ENCODE data around the gene RPS19BP1. TPM values are rescaled to one million over a fixed set of nuclear protein-coding genes. Genes with fewer than 3 reads are reported as not detected.

RPS19BP1 gene, protein sequence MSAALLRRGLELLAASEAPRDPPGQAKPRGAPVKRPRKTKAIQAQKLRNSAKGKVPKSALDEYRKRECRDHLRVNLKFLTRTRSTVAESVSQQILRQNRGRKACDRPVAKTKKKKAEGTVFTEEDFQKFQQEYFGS
- 86.8 to 113 TPM (median 105 TPM) in 5 replicates for total RNA-seq (2022; extraction: Qiagen RNA extraction; ENCODE audit: low read depth)

GRCh38 chr22:39532215-39533073 lies at the start of gene RPS19BP1:
Gene RPS19BP1, minus strand, starts transcription at chr22:39532748. Its CDS starts 10 bp downstream, at chr22:39532738.

GRCh38 chr22:39570665-39571064 lies 38.1 kb upstream of the RPS19BP1 start, which contains the start of gene CACNA1I:
Gene CACNA1I, plus strand, starts transcription at chr22:39570753. Its CDS starts 0 bp downstream, at chr22:39570753.

DNA sequence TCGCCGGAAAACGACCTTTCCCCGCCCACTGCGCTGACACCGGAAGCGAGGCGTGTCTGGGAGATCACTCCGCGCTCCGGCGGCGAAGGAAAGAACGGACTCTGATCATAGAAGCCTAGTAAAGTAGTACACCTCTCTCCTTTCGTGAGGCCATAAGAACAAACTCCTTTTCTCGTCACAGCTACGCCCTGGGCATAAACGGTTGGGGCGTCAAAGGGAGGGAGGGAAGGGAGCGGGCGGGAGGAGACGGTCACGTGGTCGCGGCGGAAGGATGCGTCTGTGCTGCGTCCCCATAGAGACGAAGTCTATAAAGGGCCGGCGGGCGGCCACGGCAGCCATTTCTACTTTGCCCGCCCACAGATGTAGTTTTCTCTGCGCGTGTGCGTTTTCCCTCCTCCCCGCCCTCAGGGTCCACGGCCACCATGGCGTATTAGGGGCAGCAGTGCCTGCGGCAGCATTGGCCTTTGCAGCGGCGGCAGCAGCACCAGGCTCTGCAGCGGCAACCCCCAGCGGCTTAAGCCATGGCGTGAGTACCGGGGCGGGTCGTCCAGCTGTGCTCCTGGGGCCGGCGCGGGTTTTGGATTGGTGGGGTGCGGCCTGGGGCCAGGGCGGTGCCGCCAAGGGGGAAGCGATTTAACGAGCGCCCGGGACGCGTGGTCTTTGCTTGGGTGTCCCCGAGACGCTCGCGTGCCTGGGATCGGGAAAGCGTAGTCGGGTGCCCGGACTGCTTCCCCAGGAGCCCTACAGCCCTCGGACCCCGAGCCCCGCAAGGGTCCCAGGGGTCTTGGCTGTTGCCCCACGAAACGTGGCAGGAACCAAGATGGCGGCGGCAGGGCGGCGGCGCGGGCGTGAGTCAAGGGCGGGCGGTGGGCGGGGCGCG lies 12.1 kb downstream of the RPS19BP1 start, which contains the start of gene ATF4:
TSS of gene ATF4 (plus strand) at position 337 of the 880 bp plus-strand sequence. CDS start 884 bp downstream, outside the sequence.

GRCh38 chr22:39502109-39502788 lies 30.3 kb downstream of the RPS19BP1 start, which contains the start of gene MIEF1:
Gene MIEF1, plus strand, starts transcription at chr22:39502290. Its CDS starts 9,005 bp downstream, at chr22:39511295.

Other genes with a start within 250 kb of the RPS19BP1 start
- 1,689 to 2,421 TPM (median 1,759 TPM) in 5 replicates for gene RPL3, start 213.1 kb downstream of the RPS19BP1 start, total RNA-seq (2022; extraction: Qiagen RNA extraction; ENCODE audit: low read depth)
- 9.2 to 13.7 TPM (median 10.8 TPM) in 5 replicates for gene SYNGR1, start 182.8 kb downstream of the RPS19BP1 start, total RNA-seq (2022; extraction: Qiagen RNA extraction; ENCODE audit: low read depth)
- gene TAB1, start 133.0 kb downstream of the RPS19BP1 start, total RNA-seq (2022; extraction: Qiagen RNA extraction; ENCODE audit: low read depth) = 7.8 to 11.3 TPM (median 9.7 TPM) in 5 replicates
- gene MGAT3, start 75.7 kb downstream of the RPS19BP1 start, total RNA-seq (2022; extraction: Qiagen RNA extraction; ENCODE audit: low read depth) = 0.23 to 0.57 TPM (median 0.36 TPM) in 5 replicates
- 21.4 to 25.7 TPM (median 24.8 TPM) in 5 replicates for gene MIEF1, start 30.5 kb downstream of the RPS19BP1 start, total RNA-seq (2022; extraction: Qiagen RNA extraction; ENCODE audit: low read depth)
- 342 to 432 TPM (median 372 TPM) in 5 replicates for gene ATF4, start 12.2 kb downstream of the RPS19BP1 start, total RNA-seq (2022; extraction: Qiagen RNA extraction; ENCODE audit: low read depth)
- gene CACNA1I, start 38.0 kb upstream of the RPS19BP1 start, total RNA-seq (2022; extraction: Qiagen RNA extraction; ENCODE audit: low read depth) = 0.02 to 0.06 TPM (median 0.05 TPM) in 5 replicates

All from A549 treated with RU486 at 1 μM for 4 hours (cell line).